CD4-positive, alpha-beta T cell treated with Interleukin-1 beta for 1 hour (primary cell): ENCODE results near the gene NCK2.
A peak's percentile ranks its signal among the peaks of the same experiment; 100 is the strongest.

Source experiments
- DNase-seq, 2 donors: peaks; one replicate each; pipeline ENCODE4 v3.0.0-alpha.2; 2020 to 2022

Gene NCK2

GRCh38 chr2:105794926-105795574 lies 50.3 kb downstream of the NCK2 start:
- DNase-seq, result no peak

DNA sequence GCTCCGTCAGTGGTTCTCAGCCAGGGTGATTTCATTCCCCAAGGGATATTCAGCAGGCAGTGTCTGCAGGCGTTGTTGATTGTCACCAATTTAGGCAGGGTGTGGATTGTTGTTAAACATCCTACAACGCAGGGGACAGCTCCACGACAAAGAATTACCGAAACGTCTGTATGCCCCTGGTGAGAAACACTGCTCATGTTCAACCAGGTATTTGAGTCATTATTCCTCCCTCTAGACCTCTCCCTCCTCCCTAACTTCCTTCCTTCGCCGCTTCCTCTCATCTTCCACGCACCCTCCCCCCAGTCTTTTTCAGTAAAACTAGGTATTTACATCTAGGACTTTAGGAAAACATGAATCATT lies 50.8 kb downstream of the NCK2 start:
- no peak for DNase-seq

- DNase-seq, result peak; percentile 33 to 51
These were observed 51.5 kb downstream of the NCK2 start for GRCh38 chr2:105796131-105796638.

DNA sequence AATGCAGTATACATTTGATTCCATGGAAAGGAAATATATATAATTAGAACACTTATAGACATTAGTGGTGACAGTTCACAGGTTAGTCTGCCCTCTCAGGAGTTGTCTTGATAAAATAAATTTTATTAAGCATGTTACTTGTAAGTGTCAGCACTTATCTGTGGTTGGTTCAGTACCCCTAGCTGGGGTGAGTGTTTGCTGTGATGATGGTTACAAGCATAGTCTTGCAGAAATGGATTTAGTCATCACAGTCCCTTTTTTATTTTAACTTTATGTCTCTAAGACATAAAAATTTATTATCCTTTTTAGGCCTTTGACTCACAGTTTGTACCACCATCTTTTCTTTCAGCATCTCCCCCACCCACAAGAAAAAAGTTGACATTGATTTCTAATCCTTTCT lies 52.1 kb downstream of the NCK2 start:
- DNase-seq, result no peak

DNA sequence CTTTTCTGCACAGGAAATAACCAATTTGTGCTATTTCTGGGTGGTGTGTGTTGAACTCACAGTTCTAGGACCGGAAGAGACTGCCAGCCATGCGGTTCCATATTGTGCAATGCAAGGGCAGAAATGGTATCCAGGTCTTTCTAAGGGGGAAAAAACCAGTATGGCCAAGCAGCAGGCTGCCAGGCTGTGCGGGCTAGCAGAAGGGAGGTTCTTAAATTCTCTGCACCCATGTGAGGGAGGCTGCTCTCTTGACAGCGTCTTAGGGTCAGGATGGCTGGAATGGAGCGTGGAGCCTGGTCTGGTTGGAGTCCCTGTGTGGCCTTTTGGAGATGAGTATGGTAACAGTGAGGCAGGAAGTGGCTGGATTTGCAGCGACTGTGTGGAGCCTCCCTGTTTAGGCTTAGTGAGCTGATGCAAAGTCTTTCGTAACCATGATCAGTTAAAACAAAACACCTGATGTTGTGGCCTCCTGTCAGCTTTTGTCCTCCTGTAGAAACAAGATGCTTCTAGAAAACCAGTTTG lies 52.6 kb downstream of the NCK2 start:
- DNase-seq, result peak; percentile 42 to 60

DNA sequence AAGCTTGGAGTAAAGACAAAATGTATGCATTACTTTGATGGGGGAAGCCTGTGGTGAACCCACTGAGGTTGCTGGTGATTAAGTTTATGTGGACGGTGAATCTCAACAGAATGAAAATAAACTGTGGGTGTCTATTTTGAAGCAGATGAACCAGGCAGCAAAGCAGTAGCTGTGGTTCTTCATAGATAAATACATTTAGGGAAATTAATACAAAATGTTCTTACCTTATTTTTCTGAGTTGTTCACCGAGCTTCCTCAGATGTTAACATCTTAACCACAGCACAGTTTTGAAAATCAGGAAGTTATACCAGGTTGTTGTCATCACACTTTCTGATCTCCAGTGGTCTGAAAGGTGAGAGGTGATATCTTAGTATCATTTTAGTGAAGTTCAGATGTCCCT lies 53.9 kb downstream of the NCK2 start:
- peak; percentile 32 to 67 for DNase-seq

GRCh38 chr2:105800036-105800713 lies 55.5 kb downstream of the NCK2 start:
- DNase-seq, result no peak

DNA sequence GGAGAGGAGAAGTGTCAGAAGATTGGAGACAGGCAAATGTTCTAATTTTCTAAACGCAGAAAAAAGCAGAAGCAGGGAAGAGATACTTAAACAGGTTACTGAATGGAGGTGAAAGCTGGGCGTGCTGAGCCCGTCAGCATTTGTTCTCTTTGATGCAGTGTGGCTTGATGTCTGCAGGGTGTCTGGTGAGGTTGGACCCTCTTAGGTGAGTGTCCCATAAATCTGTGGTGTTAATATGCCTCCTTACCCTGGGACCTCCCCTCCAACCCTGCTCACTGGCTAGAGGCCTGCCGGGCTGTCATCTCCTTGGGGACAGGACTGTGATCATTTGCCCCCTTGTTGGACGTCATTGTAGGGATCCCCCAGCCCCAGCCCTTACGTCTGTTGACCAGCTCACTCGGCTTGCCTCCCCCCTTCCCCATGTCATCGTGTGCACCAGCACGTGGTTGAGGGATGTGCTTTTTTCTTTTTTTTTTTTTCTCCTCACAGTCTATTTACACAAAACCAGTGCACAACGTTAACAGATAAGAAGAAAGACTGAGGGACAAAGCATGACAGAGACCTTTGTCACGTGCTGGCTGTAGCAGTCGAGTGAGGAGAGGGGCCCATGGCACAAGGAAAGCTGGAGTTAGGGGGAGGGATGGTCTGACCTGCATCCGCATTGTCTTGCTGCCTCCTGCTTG lies 56.4 kb downstream of the NCK2 start:
- DNase-seq, result peak in 1 of 2 donors; percentile 49

- DNase-seq, result no peak
These were observed 57.2 kb downstream of the NCK2 start for GRCh38 chr2:105801961-105802360.

- DNase-seq, result peak; percentile 80 to 81
These were observed 57.9 kb downstream of the NCK2 start for GRCh38 chr2:105802587-105802986.

DNA sequence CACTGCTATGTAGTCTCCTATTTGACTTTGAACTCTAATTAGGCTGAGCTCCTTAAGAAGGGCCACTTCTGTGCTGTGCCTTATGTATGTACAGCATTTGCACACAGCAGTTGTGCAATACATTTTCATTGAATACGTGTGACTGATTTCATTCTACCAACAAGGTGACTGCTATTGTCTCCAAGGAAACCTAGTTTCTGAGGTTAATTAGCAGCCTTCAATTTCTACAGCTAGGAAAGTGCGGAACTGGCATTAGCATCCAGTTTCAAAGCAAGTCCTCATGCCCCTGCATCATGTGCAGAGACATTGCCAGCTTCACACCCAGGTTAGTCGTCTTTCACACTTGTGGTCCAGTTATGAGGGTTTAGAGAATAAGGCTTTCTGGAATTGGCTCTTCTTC lies 58.6 kb downstream of the NCK2 start:
- DNase-seq, result no peak

- DNase-seq, result no peak
These were observed 59.1 kb downstream of the NCK2 start for GRCh38 chr2:105803773-105804172.

GRCh38 chr2:105804266-105804665 lies 59.6 kb downstream of the NCK2 start:
- no peak for DNase-seq

GRCh38 chr2:105806996-105807395 lies 62.3 kb downstream of the NCK2 start:
- no peak for DNase-seq

DNA sequence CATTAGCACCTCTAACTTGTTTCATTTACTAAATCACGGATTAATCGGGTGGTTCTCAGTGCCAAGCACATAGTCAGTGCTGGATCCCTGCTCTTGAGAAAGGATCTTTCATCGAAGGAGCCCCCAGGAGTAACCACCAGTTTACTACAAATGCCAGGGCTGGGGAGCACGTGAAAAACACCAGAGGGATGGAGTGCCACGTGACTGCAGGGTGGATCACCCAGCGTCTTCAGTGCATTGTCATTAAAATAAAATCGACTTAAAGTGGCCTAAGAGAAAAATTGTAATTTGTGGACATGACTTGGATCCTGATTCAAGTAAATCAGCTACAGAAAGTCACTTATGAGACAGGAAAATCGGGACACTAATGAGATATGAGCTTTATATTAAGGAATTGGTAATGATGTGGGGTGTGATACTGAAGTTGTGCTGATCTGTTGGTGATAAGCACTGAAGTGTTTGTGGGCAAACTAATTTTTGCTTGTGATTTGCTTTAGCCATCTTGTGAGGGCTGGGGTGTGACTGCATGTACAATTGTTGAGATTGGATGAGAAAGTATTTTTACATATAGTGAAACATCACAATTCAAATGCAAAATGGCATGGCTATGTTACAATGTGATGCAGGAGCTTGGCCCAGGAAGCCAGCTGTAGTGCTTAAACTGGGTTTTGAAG lies 63.8 kb downstream of the NCK2 start:
- DNase-seq, result no peak

DNA sequence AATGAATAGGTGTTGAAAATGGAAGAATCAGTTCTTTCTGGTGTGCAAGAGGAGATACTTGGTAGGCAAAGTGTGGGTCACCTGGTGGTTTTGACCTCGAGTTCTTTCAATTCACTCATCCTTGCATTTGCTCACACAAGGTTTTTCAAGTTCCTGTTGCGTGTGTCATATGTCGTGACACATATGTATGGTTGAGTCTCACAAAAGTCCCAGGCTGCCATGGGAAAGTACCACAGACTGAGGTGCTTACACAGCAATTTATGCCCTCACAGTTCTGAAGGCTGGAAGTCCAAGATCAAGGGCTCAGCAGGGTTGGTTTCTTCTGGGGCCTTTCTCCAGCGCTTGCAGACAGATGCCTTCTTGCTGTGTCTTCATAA lies 64.4 kb downstream of the NCK2 start:
- peak in 1 of 2 donors; percentile 43 for DNase-seq

- no peak for DNase-seq
These were observed 65.0 kb downstream of the NCK2 start for GRCh38 chr2:105809723-105810122.

- no peak for DNase-seq
These were observed 67.7 kb downstream of the NCK2 start for GRCh38 chr2:105812180-105813044.

DNA sequence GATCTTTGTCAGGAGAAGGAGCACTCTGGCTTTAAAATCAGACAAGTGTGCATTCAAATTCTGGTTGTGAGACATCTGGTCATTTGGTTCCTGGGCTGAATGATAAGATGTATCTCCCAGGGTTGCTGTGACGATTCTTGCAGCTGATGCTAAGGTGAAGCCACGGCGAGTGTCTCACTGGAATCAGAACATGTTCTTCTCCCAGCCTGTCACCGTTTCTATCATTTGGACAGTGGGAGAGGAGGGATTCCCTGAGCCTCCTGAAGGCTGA lies 68.3 kb downstream of the NCK2 start:
- no peak for DNase-seq

GRCh38 chr2:105813405-105813804 lies 68.7 kb downstream of the NCK2 start:
- DNase-seq, result no peak

DNA sequence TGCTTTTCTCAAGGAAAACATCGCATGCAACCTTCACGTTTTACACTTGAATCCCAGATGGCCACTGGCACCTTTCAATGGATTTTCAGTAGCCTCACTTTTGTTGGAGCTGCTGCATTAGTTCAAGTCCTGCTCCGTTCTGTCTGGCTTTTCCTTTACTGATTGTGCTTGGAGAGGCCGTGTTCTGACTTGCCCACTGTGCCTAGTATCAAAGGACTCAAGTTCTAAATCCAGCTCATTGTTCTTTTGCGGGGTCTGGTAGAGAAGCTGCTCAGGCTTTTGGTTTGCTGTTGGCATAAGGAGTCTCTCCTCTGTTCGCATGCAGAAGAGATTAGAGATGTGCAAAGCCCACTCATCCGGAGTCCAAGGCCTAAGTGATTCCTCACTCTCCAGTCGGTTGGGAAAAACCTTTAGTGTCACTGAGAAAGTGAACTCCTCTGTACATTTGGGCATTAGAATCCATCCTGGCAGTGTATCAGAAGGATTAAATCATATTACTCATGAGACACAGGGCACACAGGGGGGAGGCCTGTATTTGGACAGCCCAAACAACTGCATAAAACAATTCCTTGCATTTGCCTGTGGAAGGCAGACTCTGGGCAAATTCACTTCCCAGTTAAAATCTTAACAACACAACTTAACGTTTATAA lies 69.7 kb downstream of the NCK2 start:
- no peak for DNase-seq

- no peak for DNase-seq
These were observed 70.7 kb downstream of the NCK2 start for GRCh38 chr2:105815401-105815800.
